A549 (cell line): ENCODE results near the gene LGR5. TPM values are rescaled to one million over a fixed set of nuclear protein-coding genes. Genes with fewer than 3 reads are reported as not detected.

ENCODE experiments used
- ATAC-seq, 2 experiments: fragments of 200-7000 bp in 1 of 2; fragments of >200 bp in 1 of 2; cut with Nextera tagmentation in 1 of 2; cut with Tn5 transposase in 1 of 2; 3 replicates each; pipeline versions ENCODE4 v1.8.0 to v1.9.1; 2018 to 2020; ENCODE audit warnings: mild to moderate bottlenecking in 1 of 2, moderate library complexity in 1 of 2
- CTCF ChIA-PET: fragments of 300-600 bp; sonication (Branson Sonifier 250); formaldehyde crosslinking; extraction: SDS; loops from one replicate; lab custom pipeline; 2021; ENCODE audit warnings: antibody characterized with exemption, inconsistent platforms; lab: Yijun Ruan, JAX
- POLR2A ChIA-PET: fragments of 350-600 bp; formaldehyde crosslinking; extraction: SDS; loops from one replicate; lab custom pipeline; 2021; ENCODE audit warnings: antibody characterized with exemption, inconsistent platforms; lab: Yijun Ruan, JAX
- DNase-seq, 2 experiments: peaks; one replicate each; pipeline versions ENCODE4 v3.0.0 to v3.0.0-alpha.2; 2011 to 2016; ENCODE audit warnings: low read depth in 1 of 2, low spot score in 1 of 2
- FAIRE-seq: peaks from 2 replicates; lab custom pipeline; 2011; peaks lifted over from hg19 to GRCh38; lab: Jason Lieb, UNC
- H3K27ac ChIP-seq, 2 experiments: fragments of >200 bp; sonication (Bioruptor Twin); formaldehyde crosslinking; 3 replicates each; pipeline ENCODE4 v1.5.1; 2016 to 2017
- H3K4me1 ChIP-seq: fragments of >200 bp; sonication (Bioruptor Twin); formaldehyde crosslinking; 3 replicates; pipeline ENCODE4 v1.6.1; 2016
- H3K4me2 ChIP-seq: fragments of >200 bp; sonication (Bioruptor Twin); formaldehyde crosslinking; 3 replicates; pipeline ENCODE4 v1.6.1; 2016
- H3K4me3 ChIP-seq: fragments of >200 bp; sonication (Bioruptor Twin); formaldehyde crosslinking; 3 replicates; pipeline ENCODE4 v1.5.1; 2016
- H3K9me3 ChIP-seq: fragments of >200 bp; sonication (Bioruptor Twin); formaldehyde crosslinking; 3 replicates; pipeline ENCODE4 v1.6.1; 2016
- CBX2 ChIP-seq: fragments of 200-600 bp; sonication (generic); IDR thresholded peaks from 2 replicates; pipeline ENCODE4 v1.6.1; 2016; ENCODE audit warnings: low read depth, mild to moderate bottlenecking, borderline replicate concordance
- CEBPB ChIP-seq, 2 experiments: fragments of >200 bp in 1 of 2; sonication (Bioruptor Twin) in 1 of 2; formaldehyde crosslinking in 1 of 2; IDR thresholded peaks; 2 replicates each; pipeline ENCODE4 v1.6.1; 2012 to 2016
- CHD2 ChIP-seq: fragments of 150-350 bp; IDR thresholded peaks from 2 replicates; pipeline ENCODE4 v1.6.1; 2014; ENCODE audit warnings: low read length; ENCODE audit not compliant: partially characterized antibody
- CHD4 ChIP-seq: fragments of 200-600 bp; sonication (generic); IDR thresholded peaks from 2 replicates; pipeline ENCODE4 v1.6.1; 2016; ENCODE audit warnings: antibody characterized with exemption, mild to moderate bottlenecking, borderline replicate concordance
- CTCF ChIP-seq: fragments of >200 bp; sonication (Bioruptor Twin); formaldehyde crosslinking; IDR thresholded peaks from 3 replicates; pipeline ENCODE4 v1.5.1; 2016
- E2F6 ChIP-seq: IDR thresholded peaks from 2 replicates; pipeline ENCODE4 v1.6.1; 2012; ENCODE audit warnings: low read depth, borderline replicate concordance
- EHMT2 ChIP-seq: fragments of 200-600 bp; sonication (generic); IDR thresholded peaks from 2 replicates; pipeline ENCODE4 v1.6.1; 2016; ENCODE audit warnings: antibody characterized with exemption, low read depth, mild to moderate bottlenecking, moderate library complexity
- FOSB ChIP-seq: fragments of 250-450 bp; sonication (Bioruptor Pico); IDR thresholded peaks from 2 replicates; pipeline ENCODE4 v1.5.0; 2020; ENCODE audit warnings: mild to moderate bottlenecking, moderate library complexity
- FOSL2 ChIP-seq, 2 experiments: fragments of 450-650 bp in 1 of 2; fragments of >200 bp in 1 of 2; sonication (Bioruptor Twin) in 1 of 2; formaldehyde crosslinking; IDR thresholded peaks; 2 replicates each; pipeline versions ENCODE4 v1.5.0 to v1.6.1; 2016 to 2020; ENCODE audit warnings: mild to moderate bottlenecking in 1 of 2, moderate library complexity in 1 of 2
- HMGXB4 ChIP-seq: fragments of 250-450 bp; sonication (Bioruptor Pico); IDR thresholded peaks from 2 replicates; pipeline ENCODE4 v1.5.0; 2021; ENCODE audit warnings: mild to moderate bottlenecking, moderate library complexity, borderline replicate concordance
- HOXB13 ChIP-seq: fragments of 250-450 bp; sonication (Bioruptor Pico); IDR thresholded peaks from 2 replicates; pipeline ENCODE4 v1.5.0; 2020; ENCODE audit warnings: low read depth, mild to moderate bottlenecking, moderate library complexity
- MYC ChIP-seq: IDR thresholded peaks from 2 replicates; pipeline ENCODE4 v1.6.1; 2012; ENCODE audit warnings: mild to moderate bottlenecking, inconsistent platforms, low read length, improper control_type of control experiment, borderline replicate concordance
- NFE2L2 ChIP-seq: fragments of 150-350 bp; conservative IDR thresholded peaks from 2 replicates; pipeline ENCODE4 v1.6.1; 2014; ENCODE audit warnings: low read length
- NPAS2 ChIP-seq: fragments of 250-450 bp; sonication (Bioruptor Pico); IDR thresholded peaks from 2 replicates; pipeline ENCODE4 v1.8.0; 2022; ENCODE audit warnings: mild to moderate bottlenecking, moderate library complexity, borderline replicate concordance
- PBX3 ChIP-seq: IDR thresholded peaks from 2 replicates; pipeline ENCODE4 v1.6.1; 2012
- PHF8 ChIP-seq: fragments of 200-600 bp; sonication (generic); IDR thresholded peaks from 2 replicates; pipeline ENCODE4 v1.6.1; 2016; ENCODE audit warnings: low read depth, mild to moderate bottlenecking, antibody characterized with exemption, moderate library complexity, borderline replicate concordance
- POLR2A ChIP-seq: IDR thresholded peaks from 2 replicates; pipeline ENCODE4 v1.6.1; 2012; ENCODE audit warnings: mild to moderate bottlenecking, low read length
- RAD21 ChIP-seq, 2 experiments: fragments of >200 bp in 1 of 2; sonication (Bioruptor Twin) in 1 of 2; formaldehyde crosslinking in 1 of 2; IDR thresholded peaks in 1 of 2; conservative IDR thresholded peaks in 1 of 2; 2 replicates in 1 of 2; 3 replicates in 1 of 2; pipeline ENCODE4 v1.6.1; 2012 to 2018; ENCODE audit warnings: inconsistent platforms in 1 of 2
- RARB ChIP-seq: fragments of 250-450 bp; sonication (Bioruptor Pico); IDR thresholded peaks from 2 replicates; pipeline ENCODE4 v1.8.0; 2021; ENCODE audit warnings: mild to moderate bottlenecking, moderate library complexity
- REST ChIP-seq: fragments of 200-600 bp; sonication (generic); IDR thresholded peaks from 2 replicates; pipeline ENCODE4 v1.6.1; 2016; ENCODE audit warnings: antibody characterized with exemption, mild to moderate bottlenecking, moderate library complexity
- SMC3 ChIP-seq: fragments of >200 bp; sonication (Bioruptor Twin); formaldehyde crosslinking; IDR thresholded peaks from 3 replicates; pipeline ENCODE4 v1.6.1; 2018; ENCODE audit warnings: inconsistent platforms
- ZC3H11A ChIP-seq: fragments of 450-650 bp; IDR thresholded peaks from 2 replicates; pipeline ENCODE4 v1.6.1; 2014; ENCODE audit warnings: antibody characterized with exemption, mild to moderate bottlenecking
- WGBS: methylation state at CpG from one replicate; pipeline ENCODE4 v1.1.6; 2017; ENCODE audit errors: missing lambda C conversion rate; 5-methylcytosine and 5-hydroxymethylcytosine counted together
- polyA plus RNA-seq, 4 experiments: library from polyadenylated mRNA; depleted of rRNA in 3 of 4; stranded (reverse); fragments of >200 nt; fragmentation: RNase III in 1 of 4; extraction: RNeasy Plus Mini Kit Qiagen cat#74134 plus additional on column Dnase treatment in 1 of 4; gene quantifications; 2 replicates in 3 of 4; 3 replicates in 1 of 4; pipeline ENCODE4 v1.2.3, GENCODE V29; 2011 to 2017

The LGR5 gene
- polyA plus RNA-seq, 2 of the 4 experiments (the other 2 are of a cell fraction) = not detected

GRCh38 chr12:71426300-71427047 lies 13.1 kb upstream of the LGR5 start:
- Histone ChIP-seq H3K27ac (no peak overlapping the region), H3K4me2 (no peak overlapping the region), H3K4me3 (no peak overlapping the region), H3K4me1 (no peaks in the 10 kb centered on the region), H3K9me3 (no peaks in the 10 kb centered on the region)
- 3% methylated on average over 3 of the region's 3 CpGs for WGBS
- TF ChIP-seq CBX2 (no peak), PBX3 (no peak), FOSL2 (IDR thresholded peaks at IDR 0.05) (no peak), FOSL2 (CRISPR knock-in tag; IDR thresholded peaks at IDR 0.05) (no peak)
- ChIA-PET POLR2A (no interaction called here), CTCF (interaction anchor here (2.2 kb wide), 1 partner anchor 11 kb away, joined by 6 read pairs; no protein-coding TSS in a partner anchor)
- FAIRE-seq (no peak), DNase-seq (no peak), ATAC-seq (no peak)

GRCh38 chr12:71430756-71431155 lies 8.8 kb upstream of the LGR5 start:
- CTCF ChIA-PET = interaction anchor here (1.0 to 2.5 kb wide), 3 partner anchors 15 to 316 kb away, joined by 4 to 9 read pairs (median 7); no protein-coding TSS in a partner anchor
- H3K4me2 ChIP-seq = no peak overlapping the region
- DNase-seq (no peak), FAIRE-seq (no peak), ATAC-seq (no peak)
- no peak overlapping the region for H3K27ac ChIP-seq
- no peaks in the 10 kb centered on the region for H3K4me1 ChIP-seq
- no peak overlapping the region for H3K4me3 ChIP-seq
- POLR2A ChIA-PET = no interaction called here
- TF ChIP-seq RAD21 (conservative IDR thresholded peaks at IDR 0.05 in 1 of 2, IDR thresholded peaks at IDR 0.05 in 1 of 2) (no peak), NPAS2 (CRISPR knock-in tag) (no peak), E2F6 (no peak), CBX2 (no peak), REST (no peak), CTCF (no peak), CHD4 (no peak), CEBPB (IDR thresholded peaks at IDR 0.05) (no peak), MYC (no peak), NFE2L2 (no peak), HMGXB4 (CRISPR knock-in tag) (no peak), PHF8 (no peak), CHD2 (no peak), RARB (CRISPR knock-in tag) (no peak), SMC3 (no peak), HOXB13 (no peak), EHMT2 (no peak), FOSB (CRISPR knock-in tag) (no peak), ZC3H11A (no peak), POLR2A (no peak)
- 0 out of 3 replicates have a peak, but pooled peaks cover 7% of the 10 kb centered on the region for H3K9me3 ChIP-seq
- 50% methylated on average over 1 of the region's 1 CpG for WGBS
